Nephron progenitor cell (in vitro differentiated cells): ENCODE results near the gene RIN1.
A peak's percentile ranks its signal among the peaks of the same experiment; 100 is the strongest.

Experiments
- DNase-seq: peaks from one replicate; pipeline ENCODE4 v3.0.0; 2021
- H3K27ac Mint-ChIP-seq: 2 replicates; pipeline ENCODE4 v1.8.0; 2021; ENCODE audit warnings: mild to moderate bottlenecking, moderate library complexity, mixed read lengths
- H3K27me3 Mint-ChIP-seq: 2 replicates; pipeline ENCODE4 v1.8.0; 2021; ENCODE audit warnings: mild to moderate bottlenecking, low read depth, mixed read lengths; ENCODE audit not compliant: poor library complexity
- H3K36me3 Mint-ChIP-seq: 2 replicates; pipeline ENCODE4 v1.8.0; 2021; ENCODE audit warnings: low read depth, mixed read lengths
- H3K4me1 Mint-ChIP-seq: 2 replicates; pipeline ENCODE4 v1.8.0; 2021; ENCODE audit warnings: mixed read lengths
- H3K4me3 Mint-ChIP-seq: 2 replicates; pipeline ENCODE4 v1.8.0; 2021; ENCODE audit warnings: mild to moderate bottlenecking, moderate library complexity, mixed read lengths
- H3K9me3 Mint-ChIP-seq: 2 replicates; pipeline ENCODE4 v1.8.0; 2021; ENCODE audit warnings: mild to moderate bottlenecking, moderate library complexity, mixed read lengths
- CTCF ChIP-seq: fragments of 200-600 bp; sonication (generic); IDR thresholded peaks from 2 replicates; pipeline ENCODE4 v1.5.0; 2021; ENCODE audit warnings: antibody characterized with exemption

Gene RIN1

GRCh38 chr11:66327171-66328030 is 8.8 kb downstream of the RIN1 start:
- Mint-ChIP-seq H3K36me3 (no peaks in the 10 kb centered on the region), H3K27ac (peak overlapping the region; percentile 5), H3K4me3 (peak overlapping the region; percentile 2), H3K27me3 (peaks cover 5% of the 10 kb centered on the region), H3K9me3 (no peaks in the 10 kb centered on the region), H3K4me1 (peaks cover 72% of the 10 kb centered on the region)
- TF ChIP-seq CTCF: no peak
- DNase-seq: no peak

GRCh38 chr11:66326261-66327111 is 9.7 kb downstream of the RIN1 start:
- Mint-ChIP-seq H3K36me3 (no peaks in the 10 kb centered on the region), H3K4me1 (peaks cover 80% of the 10 kb centered on the region), H3K27me3 (peaks cover 5% of the 10 kb centered on the region), H3K4me3 (peak overlapping the region; percentile 5), H3K27ac (peak overlapping the region; percentile 17), H3K9me3 (no peaks in the 10 kb centered on the region)
- no peak for TF ChIP-seq CTCF
- DNase-seq: peak; percentile 63

GRCh38 chr11:66325263-66325671 is 11.0 kb downstream of the RIN1 start:
- H3K4me3 Mint-ChIP-seq: peak overlapping the region; percentile 15
- H3K9me3 Mint-ChIP-seq: peaks cover 1% of the 10 kb centered on the region
- no peak for DNase-seq
- H3K27ac Mint-ChIP-seq: no peak overlapping the region
- H3K4me1 Mint-ChIP-seq: peaks cover 76% of the 10 kb centered on the region
- no peak for TF ChIP-seq CTCF
- H3K27me3 Mint-ChIP-seq: peaks cover 5% of the 10 kb centered on the region
- H3K36me3 Mint-ChIP-seq: no peaks in the 10 kb centered on the region

GRCh38 chr11:66324664-66325063 is 11.6 kb downstream of the RIN1 start:
- Mint-ChIP-seq H3K27me3 (peaks cover 5% of the 10 kb centered on the region), H3K4me3 (no peak overlapping the region), H3K4me1 (peaks cover 75% of the 10 kb centered on the region), H3K27ac (peak overlapping the region; percentile 71), H3K9me3 (peaks cover 8% of the 10 kb centered on the region), H3K36me3 (no peaks in the 10 kb centered on the region)
- no peak for TF ChIP-seq CTCF
- no peak for DNase-seq

GRCh38 chr11:66323684-66324083 is 12.6 kb downstream of the RIN1 start:
- Mint-ChIP-seq H3K4me1 (peaks cover 83% of the 10 kb centered on the region), H3K4me3 (peak overlapping the region; percentile 9), H3K9me3 (peaks cover 14% of the 10 kb centered on the region), H3K27me3 (peaks cover 5% of the 10 kb centered on the region), H3K27ac (no peak overlapping the region), H3K36me3 (no peaks in the 10 kb centered on the region)
- TF ChIP-seq CTCF: no peak
- DNase-seq: no peak
